HG03575 (cell line): ENCODE data around the gene LGALS9.

ENCODE experiments used
- ATAC-seq: cut with Tn5 transposase; IDR thresholded peaks from one replicate; pipeline ENCODE4 v1.9.1; 2021; ENCODE audit not compliant: unreplicated experiment, insufficient number of reproducible peaks, low FRiP score; ENCODE audit errors: extremely low read depth

Gene LGALS9

GRCh38 chr17:27601975-27602302, 29.0 kb upstream of the LGALS9 start:
- no peak for ATAC-seq

- no peak for ATAC-seq
These were observed 28.1 kb upstream of the LGALS9 start for GRCh38 chr17:27602721-27603420.

- ATAC-seq: no peak
These were observed 27.6 kb upstream of the LGALS9 start for GRCh38 chr17:27603421-27603770.

- ATAC-seq: no peak
These were observed 26.9 kb upstream of the LGALS9 start for GRCh38 chr17:27603880-27604794.

- ATAC-seq: no peak
These were observed 25.6 kb upstream of the LGALS9 start for GRCh38 chr17:27605409-27605808.

- ATAC-seq: no peak
These were observed 23.4 kb upstream of the LGALS9 start for GRCh38 chr17:27607521-27608091.

GRCh38 chr17:27608328-27609230, 22.4 kb upstream of the LGALS9 start:
- ATAC-seq: no peak

- ATAC-seq: no peak
These were observed 21.2 kb upstream of the LGALS9 start for GRCh38 chr17:27609611-27610303.

GRCh38 chr17:27610304-27610677, 20.7 kb upstream of the LGALS9 start:
- no peak for ATAC-seq

- ATAC-seq: no peak
These were observed 18.7 kb upstream of the LGALS9 start for GRCh38 chr17:27612160-27612770.

GRCh38 chr17:27613433-27613832, 17.6 kb upstream of the LGALS9 start:
- no peak for ATAC-seq

- ATAC-seq: no peak
These were observed 15.9 kb upstream of the LGALS9 start for GRCh38 chr17:27615121-27615520.

GRCh38 chr17:27616414-27616813, 14.6 kb upstream of the LGALS9 start:
- ATAC-seq: no peak

GRCh38 chr17:27618417-27618816, 12.6 kb upstream of the LGALS9 start:
- no peak for ATAC-seq

- ATAC-seq: no peak
These were observed 10.3 kb upstream of the LGALS9 start for GRCh38 chr17:27620721-27621120.

GRCh38 chr17:27621536-27621935, 9.5 kb upstream of the LGALS9 start:
- no peak for ATAC-seq

GRCh38 chr17:27621942-27622559, 8.9 kb upstream of the LGALS9 start:
- no peak for ATAC-seq

- ATAC-seq: no peak
These were observed 8.0 kb upstream of the LGALS9 start for GRCh38 chr17:27622986-27623385.
